Lower lobe of right lung (tissue), 2 donors: ENCODE data around the gene PDE4A. TPM values are rescaled to one million over a fixed set of nuclear protein-coding genes. Genes with fewer than 3 reads are reported as not detected.

Experiments used
- ATAC-seq, 2 donors: fragments of 200-7000 bp; cut with Tn5 transposase; one replicate each; pipeline ENCODE4 v1.9.1; 2020 to 2022; ENCODE audit warnings: mild to moderate bottlenecking in 2 of 2, moderate library complexity in 2 of 2
- DNase-seq: peaks from one replicate; pipeline ENCODE4 v3.0.0-alpha.2; 2020
- H3K27ac ChIP-seq: fragments of 200-600 bp; one replicate; pipeline ENCODE4 v1.8.0; 2022
- H3K27me3 ChIP-seq: fragments of 200-600 bp; one replicate; pipeline ENCODE4 v1.8.0; 2022; ENCODE audit warnings: low read depth
- H3K36me3 ChIP-seq: fragments of 200-600 bp; one replicate; pipeline ENCODE4 v1.8.0; 2022; ENCODE audit warnings: mild to moderate bottlenecking
- H3K4me1 ChIP-seq: fragments of 200-600 bp; one replicate; pipeline ENCODE4 v1.8.0; 2022
- H3K4me3 ChIP-seq: fragments of 200-600 bp; one replicate; pipeline ENCODE4 v1.8.0; 2022; ENCODE audit warnings: mild to moderate bottlenecking
- H3K9me3 ChIP-seq: fragments of 200-600 bp; one replicate; pipeline ENCODE4 v1.8.0; 2022
- intact Hi-C: fragments of 100-400 bp; cut with DNase I; formaldehyde crosslinking; loops from one replicate; pipeline ENCODE4 v1.11.0; 2022
- total RNA-seq: library from RNA; stranded (reverse); fragmentation: NEBNext Ultra II Directional; extraction: Animal tissue kit (Norgen Biotek cat#: 25700); gene quantifications from one replicate; pipeline ENCODE4 v1.2.1, GENCODE V29; 2021
- TF ChIP-seq, protein P1 (sequence below): fragments of 200-600 bp; IDR thresholded peaks from one replicate; pipeline ENCODE4 v1.8.0; 2022; ENCODE audit warnings: antibody characterized with exemption, mild to moderate bottlenecking
- donor health status: DM: no; HTN: yes; CAD: no; lungs with severe emphysema.

Gene PDE4A
- total RNA-seq, 1 donor from 2014 or later, result 35.9 TPM

DNA sequence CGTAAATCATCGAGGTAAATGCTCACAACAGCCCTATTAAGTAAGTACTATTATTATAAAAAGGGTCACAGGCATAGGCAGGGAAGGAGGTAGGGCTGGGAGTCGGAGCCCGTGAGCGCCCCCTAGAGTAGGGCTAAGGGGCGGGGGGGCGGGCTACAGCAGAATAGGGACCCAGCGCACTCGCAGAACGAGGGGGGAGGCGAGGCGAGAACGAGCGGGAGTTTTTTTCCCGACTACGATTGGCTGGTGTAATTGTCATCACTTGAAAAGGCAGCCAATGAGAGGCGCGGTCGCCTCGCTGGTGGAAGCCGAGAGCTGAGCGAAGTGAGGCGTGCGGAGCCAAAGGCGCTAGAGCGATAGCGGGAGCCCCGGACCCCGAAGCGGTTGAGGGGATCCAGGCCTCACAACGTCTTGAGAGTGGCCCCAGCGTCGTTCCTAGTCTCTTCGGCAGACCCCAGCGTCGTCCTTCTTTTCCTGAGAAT, 58.6 kb downstream of the PDE4A start:
- H3K36me3 ChIP-seq, result no peaks in the 10 kb centered on the region
- ATAC-seq (peak; percentile 94 to 96), DNase-seq (peak; percentile 91)
- intact Hi-C loops, result no loop called here
- H3K27me3 ChIP-seq, result no peaks in the 10 kb centered on the region
- H3K9me3 ChIP-seq, result no peaks in the 10 kb centered on the region
- H3K4me1 ChIP-seq, result peaks cover 8% of the 10 kb centered on the region
- no peak overlapping the region for H3K27ac ChIP-seq
- peak overlapping the region; percentile 53 for H3K4me3 ChIP-seq
- TF ChIP-seq, protein P1, sequence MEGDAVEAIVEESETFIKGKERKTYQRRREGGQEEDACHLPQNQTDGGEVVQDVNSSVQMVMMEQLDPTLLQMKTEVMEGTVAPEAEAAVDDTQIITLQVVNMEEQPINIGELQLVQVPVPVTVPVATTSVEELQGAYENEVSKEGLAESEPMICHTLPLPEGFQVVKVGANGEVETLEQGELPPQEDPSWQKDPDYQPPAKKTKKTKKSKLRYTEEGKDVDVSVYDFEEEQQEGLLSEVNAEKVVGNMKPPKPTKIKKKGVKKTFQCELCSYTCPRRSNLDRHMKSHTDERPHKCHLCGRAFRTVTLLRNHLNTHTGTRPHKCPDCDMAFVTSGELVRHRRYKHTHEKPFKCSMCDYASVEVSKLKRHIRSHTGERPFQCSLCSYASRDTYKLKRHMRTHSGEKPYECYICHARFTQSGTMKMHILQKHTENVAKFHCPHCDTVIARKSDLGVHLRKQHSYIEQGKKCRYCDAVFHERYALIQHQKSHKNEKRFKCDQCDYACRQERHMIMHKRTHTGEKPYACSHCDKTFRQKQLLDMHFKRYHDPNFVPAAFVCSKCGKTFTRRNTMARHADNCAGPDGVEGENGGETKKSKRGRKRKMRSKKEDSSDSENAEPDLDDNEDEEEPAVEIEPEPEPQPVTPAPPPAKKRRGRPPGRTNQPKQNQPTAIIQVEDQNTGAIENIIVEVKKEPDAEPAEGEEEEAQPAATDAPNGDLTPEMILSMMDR, result peak; percentile 88

DNA sequence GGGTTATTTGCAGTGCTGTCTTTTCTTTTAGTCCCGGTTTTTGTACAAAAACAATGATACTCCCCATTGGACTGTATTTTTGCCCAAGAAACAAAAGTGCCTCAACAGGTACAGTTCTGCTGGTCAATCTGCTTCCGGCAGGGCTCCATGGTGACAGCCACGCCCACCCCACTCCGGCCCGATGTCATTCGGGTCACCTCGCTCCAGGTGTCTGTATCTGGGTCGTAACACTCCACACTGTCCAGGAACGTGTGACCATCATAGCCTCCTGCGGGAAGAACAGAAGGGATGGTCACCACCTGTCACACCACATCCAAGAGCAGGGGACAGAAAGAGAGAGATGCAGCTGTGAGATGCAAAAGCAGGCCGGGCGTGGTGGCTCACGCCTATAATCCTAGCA, 66.2 kb downstream of the PDE4A start:
- intact Hi-C loops, result no loop called here
- TF ChIP-seq, protein P1, result no peak

DNA sequence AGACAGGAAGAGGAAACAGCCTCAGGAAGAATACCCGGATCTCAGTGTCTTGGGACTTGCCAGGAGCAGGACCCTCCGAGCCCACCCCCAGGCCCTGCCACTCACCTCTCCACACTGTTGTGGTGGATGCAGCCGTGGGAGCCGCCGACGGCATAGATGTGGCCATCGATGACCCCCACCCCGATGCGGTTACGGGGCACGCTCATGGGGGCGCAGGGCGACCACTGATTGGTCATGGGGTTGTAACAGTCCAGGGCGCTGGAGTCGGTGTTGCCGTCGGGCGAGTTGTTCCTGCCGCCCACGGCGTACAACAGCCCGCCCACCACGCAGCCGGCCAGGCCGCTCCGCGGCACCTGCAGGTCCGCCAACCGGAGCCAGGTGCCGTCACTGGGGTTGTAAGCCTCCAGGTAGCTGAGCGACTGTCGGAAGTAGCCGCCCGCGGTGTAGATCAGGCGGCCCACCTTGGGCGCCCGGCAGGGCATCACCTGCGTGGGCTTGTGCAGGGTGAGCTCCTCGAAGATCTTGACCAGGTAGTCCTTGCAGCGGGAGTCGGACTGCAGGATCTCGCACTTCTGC, 71.2 kb downstream of the PDE4A start:
- no peaks in the 10 kb centered on the region for H3K27me3 ChIP-seq
- ATAC-seq (peak in 1 of 2 donors; percentile 34), DNase-seq (no peak)
- no peaks in the 10 kb centered on the region for H3K4me1 ChIP-seq
- TF ChIP-seq, protein P1, result no peak
- H3K36me3 ChIP-seq, result peaks cover 94% of the 10 kb centered on the region
- H3K27ac ChIP-seq, result no peak overlapping the region
- H3K4me3 ChIP-seq, result no peak overlapping the region
- intact Hi-C loops, result no loop called here
- H3K9me3 ChIP-seq, result no peaks in the 10 kb centered on the region

More for the DNA sequence above, 66.2 kb downstream of the PDE4A start:
- DNase-seq (no peak), ATAC-seq (no peak)
- H3K36me3 ChIP-seq, result peaks cover 72% of the 10 kb centered on the region
- no peak overlapping the region for H3K4me3 ChIP-seq
- H3K4me1 ChIP-seq, result no peaks in the 10 kb centered on the region
- H3K27me3 ChIP-seq, result no peaks in the 10 kb centered on the region
- H3K27ac ChIP-seq, result no peak overlapping the region
- H3K9me3 ChIP-seq, result no peaks in the 10 kb centered on the region

DNA sequence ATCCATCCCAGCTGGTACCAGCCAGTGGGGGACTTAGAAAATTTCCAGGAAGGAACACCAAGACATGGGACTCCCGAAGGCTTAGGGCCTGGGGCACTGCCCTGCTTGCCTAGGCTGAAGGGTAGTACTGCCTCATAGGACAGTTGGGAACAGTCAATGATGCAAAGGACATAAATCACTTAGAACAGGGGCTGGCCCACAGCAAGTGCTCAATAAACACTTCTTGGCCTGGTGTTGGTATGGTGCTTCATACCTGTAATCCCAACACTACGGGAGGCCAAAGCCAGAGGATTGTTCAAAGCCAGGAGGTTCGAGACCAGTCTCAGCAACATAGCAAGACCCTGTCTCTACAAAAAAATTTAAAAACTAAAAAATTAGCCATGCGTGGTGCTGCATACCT, 77.0 kb downstream of the PDE4A start:
- Histone ChIP-seq H3K4me1 (peaks cover 43% of the 10 kb centered on the region), H3K27ac (no peak overlapping the region), H3K36me3 (peaks cover 68% of the 10 kb centered on the region), H3K9me3 (no peaks in the 10 kb centered on the region), H3K27me3 (no peaks in the 10 kb centered on the region), H3K4me3 (no peak overlapping the region)
- DNase-seq, result no peak
- intact Hi-C loops, result no loop called here
- ATAC-seq, result no peak
- TF ChIP-seq, protein P1, result no peak

DNA sequence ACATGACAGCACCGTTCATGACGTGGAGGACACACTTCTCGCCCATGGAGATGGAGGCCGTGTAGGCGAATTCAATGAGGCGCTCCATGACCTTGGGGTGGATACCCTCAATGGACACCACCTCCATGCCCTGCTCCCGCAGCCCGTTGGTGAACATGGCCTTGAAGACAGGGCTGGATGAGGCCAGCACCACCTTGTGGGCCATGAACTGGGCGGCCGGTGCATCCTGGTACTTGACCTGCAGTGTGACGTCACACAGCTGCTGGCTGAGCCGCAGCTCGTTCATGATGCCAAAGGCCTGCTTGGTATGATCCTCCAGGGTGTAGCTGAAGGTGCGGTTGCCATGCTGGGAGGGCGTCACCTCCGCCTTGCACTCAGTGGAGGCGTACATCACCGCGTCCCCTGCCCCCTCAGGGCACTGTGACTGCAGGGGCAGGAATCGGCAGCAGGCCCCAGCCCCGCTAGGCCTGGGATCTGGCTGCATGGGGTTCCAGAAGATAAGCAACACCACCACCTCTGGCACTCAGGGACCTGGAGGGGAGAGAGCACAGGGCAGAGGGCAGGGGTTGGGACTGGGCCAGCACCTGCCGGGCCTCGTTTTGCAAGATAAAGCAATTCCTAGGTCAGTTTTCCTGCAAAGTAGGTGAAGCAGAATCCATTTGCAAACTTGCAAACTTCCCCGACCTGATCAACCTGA, 79.4 kb downstream of the PDE4A start:
- Histone ChIP-seq H3K4me1 (peaks cover 50% of the 10 kb centered on the region), H3K27ac (no peak overlapping the region), H3K36me3 (peaks cover 50% of the 10 kb centered on the region), H3K27me3 (no peaks in the 10 kb centered on the region), H3K9me3 (no peaks in the 10 kb centered on the region), H3K4me3 (no peak overlapping the region)
- intact Hi-C loops, result no loop called here
- ATAC-seq, result no peak
- DNase-seq, result no peak
- TF ChIP-seq, protein P1, result no peak
